ENCODE measurements around the gene ASF1A.

- no peak for TF ChIP-seq CTCF (IDR thresholded peaks at IDR 0.05; ENCODE audit: poor library complexity, severe bottlenecking)
- no peak for TF ChIP-seq EP300 (conservative IDR thresholded peaks at IDR 0.05; ENCODE audit: poor library complexity, severe bottlenecking)
- TF ChIP-seq RAD21 (conservative IDR thresholded peaks at IDR 0.05) = no peak
- no peak for TF ChIP-seq SMC3 (conservative IDR thresholded peaks at IDR 0.05; ENCODE audit: poor library complexity)
Observed at GRCh38 chr6:118872726-118873125, 21.2 kb upstream of the ASF1A start.
